Bronchial epithelial cell (primary cell): ENCODE data around the gene PCGF3. TPM values are rescaled to one million over a fixed set of nuclear protein-coding genes. Genes with fewer than 3 reads are reported as not detected.
"Not testable (repeated sequence)": the region's sequence is repeated elsewhere in the genome, so short reads cannot be mapped to it uniquely, and the experiment has no call there.

Source experiments
- DNase-seq: peaks from one replicate; pipeline ENCODE4 v3.0.0-alpha.2; 2010; ENCODE audit warnings: low read depth
- FAIRE-seq: peaks from 2 replicates; lab custom pipeline; 2011; peaks lifted over from hg19 to GRCh38; lab: Jason Lieb, UNC
- H3K27me3 ChIP-seq: 2 replicates; pipeline ENCODE4 v1.5.1; 2011; ENCODE audit warnings: low read length; ENCODE audit not compliant: control insufficient read depth, insufficient read depth
- H3K36me3 ChIP-seq: 2 replicates; pipeline ENCODE4 v1.5.1; 2011; ENCODE audit warnings: low read length; ENCODE audit not compliant: control insufficient read depth, insufficient read depth
- H3K4me3 ChIP-seq: 2 replicates; pipeline ENCODE4 v1.5.1; 2011; ENCODE audit warnings: mild to moderate bottlenecking, low read depth, low read length, control low read depth
- total RNA-seq: library from RNA; depleted of rRNA; stranded (reverse); fragments of >200 nt; gene quantifications from 2 replicates; pipeline ENCODE4 v1.2.1, GENCODE V29; 2014
- TF ChIP-seq, protein P1 (sequence below): IDR thresholded peaks from 2 replicates; pipeline ENCODE4 v1.5.1; 2011; ENCODE audit warnings: mild to moderate bottlenecking, moderate library complexity, low read length, control low read depth, inconsistent platforms; ENCODE audit not compliant: insufficient read depth, severe bottlenecking

The PCGF3 gene
- total RNA-seq, 1 donor from 2014 or later = 30.5 TPM

DNA sequence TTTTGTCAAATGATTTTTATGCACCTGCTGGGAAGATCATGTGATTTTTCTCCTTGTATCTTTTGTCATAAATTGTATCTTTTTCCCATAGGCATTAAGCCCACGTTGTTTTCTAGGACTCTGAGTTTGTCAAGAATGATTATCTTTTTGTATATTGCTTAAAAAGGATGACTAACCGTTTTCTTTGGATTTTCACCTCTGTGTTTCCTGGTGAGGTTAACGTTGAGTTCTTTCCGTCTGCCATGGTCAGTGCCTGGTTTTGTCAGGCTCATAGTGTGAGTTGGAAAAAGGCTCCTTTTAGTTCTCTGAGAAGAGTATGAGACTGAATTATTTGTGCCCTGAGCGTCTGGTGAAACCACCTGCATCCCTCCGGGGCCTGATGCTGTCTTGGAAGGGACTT, 21.9 kb downstream of the PCGF3 start:
- H3K4me3 ChIP-seq = no peak overlapping the region
- peak; percentile 60 for FAIRE-seq
- TF ChIP-seq, protein P1, sequence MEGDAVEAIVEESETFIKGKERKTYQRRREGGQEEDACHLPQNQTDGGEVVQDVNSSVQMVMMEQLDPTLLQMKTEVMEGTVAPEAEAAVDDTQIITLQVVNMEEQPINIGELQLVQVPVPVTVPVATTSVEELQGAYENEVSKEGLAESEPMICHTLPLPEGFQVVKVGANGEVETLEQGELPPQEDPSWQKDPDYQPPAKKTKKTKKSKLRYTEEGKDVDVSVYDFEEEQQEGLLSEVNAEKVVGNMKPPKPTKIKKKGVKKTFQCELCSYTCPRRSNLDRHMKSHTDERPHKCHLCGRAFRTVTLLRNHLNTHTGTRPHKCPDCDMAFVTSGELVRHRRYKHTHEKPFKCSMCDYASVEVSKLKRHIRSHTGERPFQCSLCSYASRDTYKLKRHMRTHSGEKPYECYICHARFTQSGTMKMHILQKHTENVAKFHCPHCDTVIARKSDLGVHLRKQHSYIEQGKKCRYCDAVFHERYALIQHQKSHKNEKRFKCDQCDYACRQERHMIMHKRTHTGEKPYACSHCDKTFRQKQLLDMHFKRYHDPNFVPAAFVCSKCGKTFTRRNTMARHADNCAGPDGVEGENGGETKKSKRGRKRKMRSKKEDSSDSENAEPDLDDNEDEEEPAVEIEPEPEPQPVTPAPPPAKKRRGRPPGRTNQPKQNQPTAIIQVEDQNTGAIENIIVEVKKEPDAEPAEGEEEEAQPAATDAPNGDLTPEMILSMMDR = no peak
- no peaks in the 10 kb centered on the region for H3K27me3 ChIP-seq
- H3K36me3 ChIP-seq = peaks cover 17% of the 10 kb centered on the region
- DNase-seq = no peak

- FAIRE-seq (no peak), DNase-seq (no peak)
- TF ChIP-seq, protein P1 = no peak
- H3K27me3 ChIP-seq = no peaks in the 10 kb centered on the region
- no peak overlapping the region for H3K4me3 ChIP-seq
- peaks cover 25% of the 10 kb centered on the region for H3K36me3 ChIP-seq
Observed at GRCh38 chr4:729336-730315, 24.0 kb downstream of the PCGF3 start.

GRCh38 chr4:730511-730910, 24.9 kb downstream of the PCGF3 start:
- Histone ChIP-seq H3K4me3 (no peak overlapping the region), H3K27me3 (no peaks in the 10 kb centered on the region), H3K36me3 (peaks cover 30% of the 10 kb centered on the region)
- DNase-seq (no peak), FAIRE-seq (no peak)
- TF ChIP-seq, protein P1 = no peak

- not testable (repeated sequence) for H3K4me3 ChIP-seq, H3K27me3 ChIP-seq, DNase-seq, FAIRE-seq
- peaks cover 32% of the 10 kb centered on the region for H3K36me3 ChIP-seq
Observed at GRCh38 chr4:730946-731904, 25.6 kb downstream of the PCGF3 start.

DNA sequence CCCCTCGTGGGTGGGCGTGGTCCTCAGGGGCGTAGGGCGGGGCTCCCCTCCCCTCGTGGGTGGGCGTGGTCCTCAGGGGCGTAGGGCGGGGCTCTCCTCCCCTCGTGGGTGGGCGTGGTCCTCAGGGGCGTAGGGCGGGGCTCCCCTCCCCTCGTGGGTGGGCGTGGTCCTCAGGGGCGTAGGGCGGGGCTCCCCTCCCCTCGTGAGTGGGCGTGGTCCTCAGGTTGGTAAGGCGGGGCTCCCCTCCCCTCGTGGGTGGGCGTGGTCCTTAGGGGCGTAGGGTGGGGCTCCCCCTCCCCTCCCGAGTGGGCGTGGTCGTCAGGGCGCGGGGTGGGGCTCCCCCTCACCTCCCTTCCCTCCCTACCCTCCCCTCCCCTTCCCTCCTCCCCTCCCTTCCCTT, 26.3 kb downstream of the PCGF3 start:
- peaks cover 32% of the 10 kb centered on the region for H3K36me3 ChIP-seq
- FAIRE-seq, H3K27me3 ChIP-seq, H3K4me3 ChIP-seq, DNase-seq: not testable (repeated sequence)

- Histone ChIP-seq H3K4me3 (no peak overlapping the region), H3K27me3 (no peaks in the 10 kb centered on the region), H3K36me3 (peaks cover 35% of the 10 kb centered on the region)
- FAIRE-seq (no peak), DNase-seq (no peak)
- TF ChIP-seq, protein P1 = no peak
Observed at GRCh38 chr4:732486-732885, 26.9 kb downstream of the PCGF3 start.
